ENCODE measurements around the gene TENM3.
"Not testable (repeated sequence)": the region's sequence is repeated elsewhere in the genome, so short reads cannot be mapped to it uniquely, and the experiment has no call there.

Gene TENM3

DNA sequence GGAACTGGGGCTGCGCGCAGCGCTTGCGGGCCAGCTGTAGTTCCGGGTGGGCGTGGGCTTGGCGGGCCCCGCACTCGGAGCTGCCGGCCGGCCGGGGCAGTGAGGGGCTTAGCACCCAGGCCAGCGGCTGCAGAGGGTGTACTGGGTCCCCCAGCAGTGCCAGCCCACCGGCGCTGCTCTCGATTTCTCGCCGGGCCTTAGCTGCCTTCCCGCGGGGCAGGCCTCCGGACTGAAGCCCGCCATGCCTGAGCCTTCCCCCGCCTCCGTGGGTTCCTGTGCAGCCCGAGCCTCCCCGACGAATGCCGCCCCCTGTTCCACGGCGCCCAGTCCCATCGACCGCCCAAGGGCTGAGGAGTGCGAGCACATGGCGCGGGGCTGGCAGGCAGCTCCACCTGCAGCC lies 143.4 kb downstream of the TENM3 start:
- DNase-seq (ENCODE audit: low read depth in 2 of 2, low spot score in 1 of 2): not testable (repeated sequence)

DNA sequence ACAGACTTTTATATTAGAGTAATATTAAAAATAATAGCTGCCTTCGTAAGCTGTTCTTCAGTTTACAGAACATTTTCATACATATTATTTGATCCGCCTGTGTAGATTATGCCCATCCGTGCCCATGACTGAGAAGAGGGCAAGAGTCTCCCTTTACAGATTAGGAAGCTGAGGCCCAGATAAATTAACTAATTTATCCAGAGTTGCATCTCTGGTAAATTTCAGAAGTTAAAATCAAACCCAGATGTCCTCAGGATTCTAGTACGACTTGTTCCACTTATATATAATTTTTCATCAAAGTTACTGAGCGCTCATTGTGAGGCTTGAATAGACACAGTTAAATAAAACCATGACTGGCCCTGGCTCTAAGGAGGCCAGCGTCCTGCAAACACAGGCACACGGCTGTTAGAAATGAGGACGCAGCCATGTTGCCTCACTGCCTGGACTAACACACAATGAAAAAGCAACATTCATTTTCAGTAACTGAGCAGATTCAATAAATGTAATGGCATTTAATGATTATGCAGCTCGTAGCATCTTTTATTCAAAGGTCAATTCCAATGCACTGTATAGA lies 148.0 kb downstream of the TENM3 start:
- no peak for DNase-seq (ENCODE audit: low read depth in 2 of 2, low spot score in 1 of 2)

DNA sequence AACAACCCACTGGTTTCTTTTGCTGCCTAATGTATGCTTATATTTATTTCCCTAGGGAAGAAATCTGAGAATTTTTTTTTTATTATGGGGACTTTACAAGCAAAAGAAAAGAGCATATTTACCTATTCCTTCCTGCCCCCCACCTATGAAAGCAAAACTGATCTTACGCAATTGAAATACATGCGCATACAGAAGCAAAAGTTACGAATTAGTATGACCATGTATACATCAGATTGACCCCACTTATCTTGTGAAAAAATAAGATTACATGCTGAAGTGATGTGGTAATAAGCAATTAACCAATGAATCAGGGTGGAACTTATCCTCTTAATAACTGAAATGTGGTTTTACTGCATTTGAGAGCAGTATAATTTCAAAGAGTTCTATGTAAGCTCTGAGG lies 151.0 kb downstream of the TENM3 start:
- no peak for DNase-seq (ENCODE audit: low read depth in 2 of 2, low spot score in 1 of 2)

DNA sequence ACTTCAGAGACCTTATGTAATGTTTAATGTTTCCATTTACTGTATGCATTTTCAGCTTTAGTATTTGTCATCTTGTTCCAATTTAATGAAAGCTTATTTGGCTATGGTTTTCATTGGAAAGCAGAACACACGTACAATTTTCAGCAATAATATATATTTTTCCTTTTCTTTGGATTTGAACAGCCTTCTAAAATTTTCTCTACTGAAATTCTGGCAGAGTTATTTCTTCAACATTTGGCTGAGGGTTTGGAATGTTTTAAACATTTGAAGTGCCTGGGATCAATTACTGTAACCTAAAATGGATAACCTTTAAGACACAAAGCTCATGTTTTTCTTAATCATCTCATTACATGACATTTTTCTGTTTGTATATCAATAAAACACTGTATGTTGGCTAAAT lies 156.9 kb downstream of the TENM3 start:
- no peak for DNase-seq (ENCODE audit: low read depth in 2 of 2, low spot score in 1 of 2)

DNA sequence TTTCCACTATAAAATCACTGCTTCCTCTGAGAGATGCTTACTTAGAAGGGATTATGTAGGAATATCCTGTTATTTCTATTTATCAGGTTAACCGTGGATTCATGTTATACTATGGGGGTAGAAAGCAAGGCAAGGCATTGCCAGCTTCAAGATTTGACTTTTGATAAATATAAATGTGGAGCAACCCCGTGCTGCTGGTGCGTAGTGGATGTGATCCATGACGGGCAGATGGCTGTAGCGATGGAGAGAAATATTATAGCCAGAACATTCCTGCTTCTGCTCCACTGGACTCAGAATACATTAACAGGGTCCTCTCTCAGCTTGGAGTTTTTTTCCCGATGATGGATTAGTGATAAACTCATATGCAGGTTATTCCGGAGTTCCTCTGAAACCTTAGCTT lies 157.6 kb downstream of the TENM3 start:
- no peak for DNase-seq (ENCODE audit: low read depth in 2 of 2, low spot score in 1 of 2)

DNA sequence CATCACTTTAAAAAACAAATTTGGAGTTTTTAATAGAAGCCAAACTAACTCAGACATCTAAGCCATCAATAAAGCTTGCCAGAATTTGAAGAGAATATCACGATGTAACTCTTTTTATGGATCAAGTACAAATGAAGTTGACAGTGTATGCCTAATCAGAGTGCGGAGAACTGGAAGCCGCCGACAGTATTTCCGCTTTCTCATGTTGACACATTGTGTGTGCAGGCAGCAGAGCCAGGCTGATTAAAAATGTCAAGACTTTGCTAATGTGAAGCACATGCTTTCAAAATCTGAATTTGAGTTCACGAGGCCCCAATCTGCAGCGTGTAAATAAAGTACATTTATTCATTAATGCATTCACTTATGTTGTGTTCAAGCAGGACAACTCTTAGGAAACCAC lies 161.2 kb downstream of the TENM3 start:
- no peak for DNase-seq (ENCODE audit: low read depth in 2 of 2, low spot score in 1 of 2)

DNA sequence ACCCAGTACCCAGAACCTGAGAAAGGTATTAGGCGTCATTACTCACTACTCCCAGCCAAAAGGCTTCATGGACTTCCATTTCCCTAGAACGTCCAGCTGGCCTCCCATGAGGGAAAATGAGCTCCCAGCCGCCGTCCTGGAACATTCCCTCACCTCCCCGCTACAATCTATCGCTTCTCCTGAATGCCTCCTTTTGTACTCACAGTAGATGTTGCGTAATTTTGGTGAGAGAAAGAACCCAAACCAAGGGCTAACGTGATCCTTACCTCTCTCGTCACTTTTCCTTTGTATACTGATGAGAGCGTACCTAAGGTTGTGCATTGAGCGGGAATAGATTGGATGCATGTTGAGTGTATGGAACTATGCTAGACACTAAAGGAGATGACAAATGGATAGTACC lies 161.9 kb downstream of the TENM3 start:
- no peak for DNase-seq (ENCODE audit: low read depth in 2 of 2, low spot score in 1 of 2)

DNA sequence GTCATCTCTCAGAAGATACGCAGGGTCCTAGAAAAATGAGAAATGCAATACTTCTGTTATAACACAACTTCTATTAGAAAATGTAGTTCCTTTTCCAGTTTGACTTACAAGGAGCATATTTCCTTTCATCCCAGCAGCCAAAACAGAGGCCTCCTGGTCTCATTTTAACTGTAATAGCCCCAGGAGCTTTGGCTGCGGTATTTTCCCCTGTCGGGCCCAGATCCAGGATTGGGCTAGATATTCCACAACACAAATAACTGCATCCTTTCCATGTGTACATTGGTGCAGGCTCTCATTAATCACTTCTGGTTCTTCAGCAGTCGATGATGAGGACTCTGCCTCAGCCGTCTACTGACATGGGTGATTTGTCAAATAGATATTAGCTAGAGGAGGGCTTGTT lies 166.1 kb downstream of the TENM3 start:
- no peak for DNase-seq (ENCODE audit: low read depth in 2 of 2, low spot score in 1 of 2)

DNA sequence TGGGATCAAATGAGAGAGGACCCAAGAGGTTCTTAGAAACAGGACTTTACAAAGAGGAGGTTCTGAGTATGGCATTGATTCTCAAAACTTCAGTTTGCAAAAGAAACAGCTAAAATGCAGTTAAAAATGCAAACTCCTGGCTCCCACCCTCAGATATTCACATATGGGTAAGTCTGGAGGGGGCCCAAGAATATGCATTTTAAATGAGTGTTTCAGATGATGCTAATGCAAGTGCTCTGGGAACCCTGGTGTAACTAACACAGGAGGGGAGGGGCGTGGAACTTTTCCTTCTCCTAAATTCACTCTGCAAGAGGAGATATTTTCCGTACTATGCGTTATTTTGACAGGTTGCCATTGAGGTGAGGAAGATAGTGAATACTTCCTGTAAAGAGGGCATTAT lies 168.2 kb downstream of the TENM3 start:
- no peak for DNase-seq (ENCODE audit: low read depth in 2 of 2, low spot score in 1 of 2)

DNA sequence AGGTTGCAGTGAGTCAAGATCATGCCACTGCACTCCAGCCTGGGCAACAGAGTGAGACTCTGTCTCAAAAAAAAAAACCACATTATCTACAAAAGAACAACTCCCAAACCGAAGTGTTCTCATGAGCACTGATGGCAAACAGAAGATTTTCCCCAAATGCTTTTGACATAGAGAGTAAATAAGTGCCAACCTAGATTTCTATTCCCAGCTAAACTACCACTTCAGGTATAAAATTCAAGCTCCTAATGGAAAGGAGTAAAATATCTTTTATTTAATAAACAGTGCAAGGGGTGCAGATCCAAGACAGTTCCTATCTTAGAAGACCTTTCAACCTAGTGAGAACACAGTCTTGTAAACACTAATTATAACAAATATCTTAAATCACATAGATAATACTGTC lies 170.3 kb downstream of the TENM3 start:
- DNase-seq (ENCODE audit: low read depth in 2 of 2, low spot score in 1 of 2): no peak

DNA sequence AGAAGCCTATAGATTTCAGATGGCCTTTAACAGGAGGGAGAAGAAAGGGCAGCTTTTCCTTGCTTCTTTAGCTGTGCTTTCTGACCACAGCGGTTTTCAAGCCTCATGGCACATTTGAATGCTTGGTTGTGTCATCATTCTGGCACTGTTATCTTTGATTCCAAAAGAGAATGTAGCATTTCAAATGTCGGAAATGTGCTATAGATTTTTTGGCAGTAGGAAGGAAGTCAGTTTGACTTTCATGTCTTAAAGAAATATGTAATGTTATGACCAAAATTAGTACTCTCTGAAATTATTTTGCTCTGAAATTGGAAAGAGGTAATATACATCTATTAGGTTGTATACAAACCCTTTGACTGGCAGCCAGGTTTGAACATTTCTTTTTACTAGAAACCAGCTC lies 171.9 kb downstream of the TENM3 start:
- DNase-seq (ENCODE audit: low read depth in 2 of 2, low spot score in 1 of 2): no peak

DNA sequence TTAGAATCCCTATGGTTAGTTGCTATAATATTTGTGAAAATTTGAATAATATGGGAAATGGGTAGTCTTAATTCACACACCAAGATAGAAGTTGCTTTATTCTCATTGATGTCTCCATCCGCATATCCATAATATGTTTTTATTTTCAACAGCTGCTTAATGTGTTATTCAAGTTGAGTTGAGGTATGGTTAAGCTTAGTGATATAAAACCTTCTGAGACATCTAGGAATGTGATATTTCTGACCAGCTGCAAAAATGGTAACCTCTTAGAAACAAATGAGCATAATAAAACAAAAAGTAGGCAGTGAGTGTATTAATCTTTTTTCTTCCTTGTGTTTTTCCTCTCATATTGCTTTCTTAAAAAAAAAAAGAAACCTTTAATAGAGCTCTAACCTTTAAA lies 172.9 kb downstream of the TENM3 start:
- DNase-seq (ENCODE audit: low read depth in 2 of 2, low spot score in 1 of 2): no peak

DNA sequence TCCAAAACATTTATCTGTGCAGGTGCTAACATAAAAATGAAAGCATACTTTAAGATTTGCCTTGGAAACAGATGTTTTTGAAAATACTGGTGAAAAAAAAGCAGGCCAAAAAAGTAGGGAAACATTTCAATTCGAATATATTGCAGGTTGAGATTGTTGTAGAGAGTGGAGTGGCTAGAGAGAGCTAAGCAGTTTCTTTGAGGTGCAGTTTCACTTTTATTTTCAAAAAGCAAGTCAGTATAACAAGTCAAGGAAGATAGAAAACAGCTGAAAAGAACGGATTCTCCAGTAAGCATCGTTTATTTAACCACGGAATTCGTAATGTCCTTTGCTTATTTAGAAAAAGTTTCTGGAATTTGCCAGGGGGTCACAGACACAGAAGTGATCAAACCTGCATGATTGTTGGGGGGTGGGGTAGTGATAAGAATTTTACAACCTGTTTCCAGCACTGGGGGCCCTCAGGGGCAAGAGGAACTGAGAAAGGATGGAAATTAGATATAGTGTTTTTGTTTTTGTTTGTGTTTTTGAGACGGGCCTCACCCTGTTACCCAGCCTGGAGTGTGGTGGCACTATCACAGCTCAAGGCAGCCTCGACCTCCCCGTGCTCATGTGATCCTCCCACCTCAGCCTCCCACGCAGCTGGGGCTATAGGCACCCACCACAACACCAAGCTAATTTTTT lies 175.0 kb downstream of the TENM3 start:
- DNase-seq (ENCODE audit: low read depth in 2 of 2, low spot score in 1 of 2): no peak

DNA sequence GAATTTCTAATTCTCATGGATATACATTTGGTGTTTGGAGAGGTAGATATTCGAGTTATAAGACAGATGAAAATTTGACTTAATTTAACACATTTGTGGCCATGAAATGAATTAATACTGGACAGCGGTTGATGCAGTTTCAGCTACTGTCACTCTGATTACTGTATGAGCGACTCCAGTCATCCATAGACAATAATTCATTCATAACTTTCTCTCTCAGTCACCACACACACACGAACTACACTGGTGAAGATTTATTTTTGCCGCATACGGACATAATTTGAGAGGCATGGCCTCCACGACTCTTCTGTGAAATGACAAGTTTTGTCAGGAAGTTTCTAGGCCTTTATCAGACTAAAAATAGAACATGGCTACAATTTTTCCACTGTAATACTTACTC lies 177.0 kb downstream of the TENM3 start:
- no peak for DNase-seq (ENCODE audit: low read depth in 2 of 2, low spot score in 1 of 2)

DNA sequence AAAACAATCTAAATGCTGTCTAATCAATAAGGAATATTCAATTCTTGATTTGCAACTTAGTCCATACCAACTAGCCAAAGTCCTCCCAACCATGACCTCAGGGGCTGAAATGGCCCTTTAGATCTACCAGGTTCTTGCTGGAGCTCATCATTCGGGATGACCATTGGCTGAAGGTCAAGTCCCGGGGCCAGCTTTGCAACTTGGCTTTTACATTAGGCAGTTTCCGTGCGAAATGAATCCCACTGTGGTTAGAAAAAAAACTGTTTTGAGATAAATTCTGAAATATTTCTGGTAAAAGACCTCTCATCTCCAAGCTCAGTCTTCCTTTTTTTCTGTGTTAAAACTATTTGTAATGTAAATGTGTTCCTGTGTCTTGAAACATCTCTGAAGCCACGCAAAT lies 178.6 kb downstream of the TENM3 start:
- DNase-seq (ENCODE audit: low read depth in 2 of 2, low spot score in 1 of 2): no peak

DNA sequence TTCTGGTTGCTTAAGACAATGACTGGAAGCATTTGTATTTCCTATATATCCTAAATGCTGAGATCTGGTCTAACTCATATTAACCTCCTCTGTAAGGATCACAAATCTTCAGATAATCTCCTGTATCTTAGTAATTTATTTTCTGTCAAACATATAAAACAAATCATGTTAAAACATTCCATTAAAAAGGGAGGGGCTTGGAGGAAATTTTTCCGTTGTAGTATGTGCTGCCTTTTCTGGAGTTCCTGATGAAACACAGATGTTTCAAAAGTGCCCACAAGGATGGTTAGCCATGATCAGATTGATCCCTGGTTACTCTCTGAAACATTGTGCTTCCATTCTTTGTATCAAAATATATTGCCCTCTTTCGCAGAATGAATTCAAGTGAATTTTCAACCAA lies 182.1 kb downstream of the TENM3 start:
- no peak for DNase-seq (ENCODE audit: low read depth in 2 of 2, low spot score in 1 of 2)

DNA sequence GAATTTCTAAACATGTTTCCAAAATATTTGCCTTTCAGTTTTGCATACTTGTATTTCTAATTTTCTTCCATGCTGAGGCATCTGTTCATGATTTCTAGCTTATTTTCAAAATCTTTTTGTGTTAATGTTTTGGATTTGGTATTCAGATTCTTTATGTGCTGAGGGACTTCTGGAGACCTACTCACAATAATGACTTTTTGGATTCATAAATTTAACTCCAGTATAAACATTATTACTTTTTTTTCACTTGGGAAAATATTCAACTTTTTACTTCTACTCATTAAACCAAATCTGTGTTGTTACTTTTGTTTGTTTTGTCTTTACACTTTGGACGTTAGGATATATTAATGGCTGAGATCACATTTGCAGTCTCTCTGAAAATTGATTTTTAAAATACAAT lies 183.7 kb downstream of the TENM3 start:
- DNase-seq (ENCODE audit: low read depth in 2 of 2, low spot score in 1 of 2): no peak

DNA sequence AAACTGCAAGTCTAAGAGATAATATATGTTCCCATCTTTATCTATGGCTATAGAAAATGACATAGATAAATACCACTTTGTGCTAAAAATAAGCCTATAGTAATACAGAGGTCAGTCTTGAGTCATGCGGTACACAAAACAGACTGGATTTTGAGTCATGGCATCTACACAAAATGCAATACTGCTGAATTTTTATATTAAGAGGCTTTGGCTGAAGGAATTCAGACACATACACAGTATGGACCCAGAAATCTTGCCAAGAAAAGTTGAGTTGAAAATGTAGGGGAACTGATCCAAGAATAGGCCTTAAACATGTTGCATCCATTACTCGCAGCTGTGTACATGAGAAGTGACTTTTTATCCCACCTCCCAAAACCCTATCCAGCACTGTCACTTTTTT lies 184.4 kb downstream of the TENM3 start:
- DNase-seq (ENCODE audit: low read depth in 2 of 2, low spot score in 1 of 2): no peak

DNA sequence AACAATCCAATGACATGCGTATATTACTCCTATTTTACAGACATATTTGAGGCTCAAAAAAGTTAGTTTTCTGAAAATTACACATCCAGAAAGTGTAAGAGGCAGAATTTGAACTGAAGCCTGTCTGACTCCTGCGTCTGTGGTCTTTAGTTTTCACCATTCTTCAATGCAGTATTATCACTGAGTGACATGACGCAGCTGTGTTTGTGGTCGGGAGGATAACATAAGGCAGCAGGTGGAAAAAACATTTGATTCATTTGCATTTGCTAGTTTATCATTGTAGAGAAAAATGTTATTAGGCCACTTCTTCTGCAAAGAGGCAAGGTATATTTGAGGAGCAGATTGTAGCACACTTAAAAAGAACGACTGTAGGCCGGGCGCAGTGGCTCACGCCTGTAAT lies 186.7 kb downstream of the TENM3 start:
- no peak for DNase-seq (ENCODE audit: low read depth in 2 of 2, low spot score in 1 of 2)

DNA sequence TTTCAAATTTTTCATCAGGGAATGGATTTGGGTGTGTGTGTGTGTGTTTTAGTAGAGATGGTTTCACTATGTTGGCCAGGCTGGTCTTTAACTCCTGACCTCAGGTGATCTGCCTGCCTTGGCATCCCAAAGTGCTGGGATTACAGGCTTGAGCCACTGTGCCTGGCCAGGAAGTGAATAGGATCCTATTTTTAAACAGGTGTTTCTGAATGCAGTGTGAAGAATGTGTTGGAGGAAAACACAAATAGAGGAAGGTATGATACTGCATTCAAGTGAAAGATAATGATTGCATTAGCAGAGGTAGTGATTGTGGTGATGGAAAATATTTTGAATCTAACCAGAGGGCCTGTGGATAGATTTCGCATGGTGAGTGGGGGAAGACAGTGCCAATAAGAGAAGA lies 189.6 kb downstream of the TENM3 start:
- no peak for DNase-seq (ENCODE audit: low read depth in 2 of 2, low spot score in 1 of 2)

DNA sequence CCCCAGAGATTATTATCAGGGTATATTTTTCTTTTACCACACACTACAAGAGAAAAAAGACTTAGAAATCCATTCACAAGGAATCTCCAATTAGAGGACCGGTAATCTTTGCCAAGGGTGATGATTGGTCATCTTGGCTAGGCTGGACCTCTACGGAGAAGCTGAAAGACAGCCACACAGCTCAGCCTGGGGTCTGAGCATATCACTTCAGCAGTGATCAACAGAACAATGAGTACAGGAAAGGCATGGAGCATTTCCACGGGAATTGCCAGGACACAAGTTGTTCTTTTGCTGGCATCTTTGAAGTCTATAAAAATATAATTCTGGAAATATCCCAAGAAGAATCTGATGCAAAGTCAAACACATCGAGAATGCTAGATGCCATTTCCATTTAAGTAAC lies 191.5 kb downstream of the TENM3 start:
- DNase-seq (ENCODE audit: low read depth in 2 of 2, low spot score in 1 of 2): no peak

DNA sequence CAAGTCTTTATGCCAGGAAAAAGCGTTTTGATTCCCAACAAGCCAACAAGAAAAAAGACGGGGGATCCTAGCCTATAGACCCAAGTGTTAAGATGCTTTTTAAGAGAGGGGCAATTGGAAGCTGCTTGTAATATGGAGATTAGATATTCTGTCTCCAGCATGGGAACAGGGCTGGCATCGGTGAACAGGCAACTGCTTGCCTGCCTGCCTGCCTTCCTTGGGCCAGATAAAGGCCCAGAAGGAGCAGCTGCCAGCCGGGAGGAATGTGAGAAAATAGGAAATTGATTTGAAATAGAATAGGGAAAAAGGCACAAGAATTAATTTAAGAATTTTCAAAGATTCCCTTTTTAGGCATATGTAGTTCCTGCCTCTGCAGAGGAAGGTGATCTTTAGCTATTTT lies 192.2 kb downstream of the TENM3 start:
- DNase-seq (ENCODE audit: low read depth in 2 of 2, low spot score in 1 of 2): no peak

DNA sequence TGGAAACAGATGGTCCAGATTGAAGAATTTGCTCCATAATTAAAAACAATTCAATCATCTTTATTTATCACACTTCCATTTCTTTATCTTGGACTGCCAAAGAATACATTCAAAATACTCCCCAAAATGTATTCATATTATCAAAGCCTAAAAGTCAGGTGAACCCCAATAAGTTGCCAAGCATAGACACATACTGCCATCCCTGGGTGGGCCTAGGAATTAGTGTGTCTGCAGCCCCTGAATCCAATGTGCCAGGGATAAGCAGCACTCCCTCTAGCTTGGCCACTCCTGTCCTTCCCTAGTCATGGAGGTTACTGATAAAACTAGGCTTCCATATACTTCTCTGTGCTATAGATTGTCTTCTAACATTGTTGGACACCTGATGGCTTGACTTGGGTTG lies 199.9 kb downstream of the TENM3 start:
- DNase-seq (ENCODE audit: low read depth in 2 of 2, low spot score in 1 of 2): no peak
